Tibial nerve (tissue), 4 donors: ENCODE measurements around the gene ELANE.

ENCODE experiments used
- EP300 ChIP-seq, 2 donors: sonication (generic); formaldehyde crosslinking; IDR thresholded peaks; one replicate each; pipeline ENCODE4 v1.6.1; 2017; ENCODE audit warnings: antibody characterized with exemption in 2 of 2, mild to moderate bottlenecking in 1 of 2
- POLR2A ChIP-seq, 2 donors: fragments of 450-650 bp; IDR thresholded peaks; one replicate each; pipeline ENCODE4 v1.6.1; 2017; ENCODE audit warnings: antibody characterized with exemption in 2 of 2, mild to moderate bottlenecking in 2 of 2, moderate library complexity in 2 of 2
- TF ChIP-seq, protein P1 (sequence below), 5 experiments: fragments of 200-600 bp in 3 of 5; fragments of 450-650 bp in 2 of 5; sonication (generic) in 3 of 5; IDR thresholded peaks; one replicate each; pipeline ENCODE4 v1.5.1; 2016 to 2019; ENCODE audit warnings: antibody characterized with exemption in 5 of 5, mild to moderate bottlenecking in 3 of 5, moderate library complexity in 2 of 5

DNA sequence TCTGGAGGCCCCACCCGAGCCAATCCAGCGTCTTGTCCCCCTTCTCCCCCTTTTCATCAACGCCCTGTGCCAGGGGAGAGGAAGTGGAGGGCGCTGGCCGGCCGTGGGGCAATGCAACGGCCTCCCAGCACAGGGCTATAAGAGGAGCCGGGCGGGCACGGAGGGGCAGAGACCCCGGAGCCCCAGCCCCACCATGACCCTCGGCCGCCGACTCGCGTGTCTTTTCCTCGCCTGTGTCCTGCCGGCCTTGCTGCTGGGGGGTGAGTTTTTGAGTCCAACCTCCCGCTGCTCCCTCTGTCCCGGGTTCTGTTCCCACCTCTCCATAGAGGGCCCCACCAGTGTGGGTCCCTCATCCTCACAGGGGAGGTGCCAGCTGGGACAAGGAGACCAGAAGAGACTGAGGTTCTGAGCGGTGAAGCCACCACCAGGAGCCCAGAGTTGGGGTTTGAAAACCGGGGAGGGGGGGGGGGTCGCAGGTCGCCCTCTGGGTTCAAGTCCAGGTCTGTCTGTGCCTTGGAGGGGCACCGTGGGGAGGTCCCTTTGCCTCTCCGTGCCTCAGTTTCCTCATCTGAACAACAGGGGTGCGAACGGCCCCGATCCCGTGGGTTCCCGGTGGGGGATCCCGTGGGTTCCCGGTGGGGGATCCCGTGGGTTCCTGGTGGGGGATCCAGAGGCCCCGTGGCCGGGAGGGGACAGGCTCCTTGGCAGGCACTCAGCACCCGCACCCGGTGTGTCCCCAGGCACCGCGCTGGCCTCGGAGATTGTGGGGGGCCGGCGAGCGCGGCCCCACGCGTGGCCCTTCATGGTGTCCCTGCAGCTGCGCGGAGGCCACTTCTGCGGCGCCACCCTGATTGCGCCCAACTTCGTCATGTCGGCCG, at the start of gene ELANE:
- TF ChIP-seq, protein P1, sequence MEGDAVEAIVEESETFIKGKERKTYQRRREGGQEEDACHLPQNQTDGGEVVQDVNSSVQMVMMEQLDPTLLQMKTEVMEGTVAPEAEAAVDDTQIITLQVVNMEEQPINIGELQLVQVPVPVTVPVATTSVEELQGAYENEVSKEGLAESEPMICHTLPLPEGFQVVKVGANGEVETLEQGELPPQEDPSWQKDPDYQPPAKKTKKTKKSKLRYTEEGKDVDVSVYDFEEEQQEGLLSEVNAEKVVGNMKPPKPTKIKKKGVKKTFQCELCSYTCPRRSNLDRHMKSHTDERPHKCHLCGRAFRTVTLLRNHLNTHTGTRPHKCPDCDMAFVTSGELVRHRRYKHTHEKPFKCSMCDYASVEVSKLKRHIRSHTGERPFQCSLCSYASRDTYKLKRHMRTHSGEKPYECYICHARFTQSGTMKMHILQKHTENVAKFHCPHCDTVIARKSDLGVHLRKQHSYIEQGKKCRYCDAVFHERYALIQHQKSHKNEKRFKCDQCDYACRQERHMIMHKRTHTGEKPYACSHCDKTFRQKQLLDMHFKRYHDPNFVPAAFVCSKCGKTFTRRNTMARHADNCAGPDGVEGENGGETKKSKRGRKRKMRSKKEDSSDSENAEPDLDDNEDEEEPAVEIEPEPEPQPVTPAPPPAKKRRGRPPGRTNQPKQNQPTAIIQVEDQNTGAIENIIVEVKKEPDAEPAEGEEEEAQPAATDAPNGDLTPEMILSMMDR (IDR thresholded peaks at IDR 0.05): no peak
- TF ChIP-seq POLR2A (IDR thresholded peaks at IDR 0.05) (no peak), EP300 (IDR thresholded peaks at IDR 0.05) (no peak)
